ENCODE data around the gene RPL39L. TPM values are rescaled to one million over a fixed set of nuclear protein-coding genes. Genes with fewer than 3 reads are reported as not detected.

Gene RPL39L
- total and polyA plus RNA-seq, 10 of the 15 experiments (the other 5 are each of a cell fraction or from before 2014, with no cell fraction given), result 12.5 to 67.8 (median 31.3) TPM

DNA sequence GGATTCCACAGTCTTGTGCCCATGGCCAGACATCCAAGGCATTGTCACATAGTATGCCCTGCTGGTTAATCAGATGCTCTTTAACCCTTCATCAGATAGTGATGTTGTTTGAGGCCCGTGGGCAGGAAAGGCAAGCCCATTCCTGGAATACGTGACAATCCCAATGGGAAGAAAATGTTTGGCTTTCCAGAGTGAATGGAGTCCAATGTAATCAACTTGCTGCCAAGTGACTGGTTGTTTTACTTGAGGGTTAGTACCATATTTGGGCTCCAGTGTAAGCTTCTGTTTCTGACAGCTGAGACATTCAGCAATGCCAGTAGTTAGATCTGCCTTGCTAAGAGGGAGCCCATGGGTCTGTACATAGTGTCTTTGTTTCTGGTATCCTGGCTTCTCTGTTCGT lies 31.3 kb downstream of the RPL39L start:
- no TSS peak for BruUV-seq (replicated peaks)
- Histone ChIP-seq H3K27me3 (replicated peaks in 1 of 2; ENCODE audit: control insufficient read depth in 2 of 2, insufficient read depth in 2 of 2, low read length in 1 of 2) (no peaks in the 10 kb centered on the region), H3K36me3 (ENCODE audit: control insufficient read depth in 2 of 2, insufficient read depth in 2 of 2, low read length in 1 of 2) (no peaks in the 10 kb centered on the region), H3K4me1 (ENCODE audit: control insufficient read depth, insufficient read depth, low read length) (peaks cover 4% of the 10 kb centered on the region; the same call in 1 of the 2 replicates), H4K20me1 (ENCODE audit: control insufficient read depth, insufficient read depth) (no peaks in the 10 kb centered on the region), H3K4me3 (no peak overlapping the region), H3K79me2 (ENCODE audit: control insufficient read depth, insufficient read depth, low read length) (no peaks in the 10 kb centered on the region), H2AFZ (ENCODE audit: control insufficient read depth, low read depth, low read length) (no peak overlapping the region), H3K9me3 (replicated peaks; ENCODE audit: control insufficient read depth, insufficient read depth, low read length) (no peaks in the 10 kb centered on the region), H3K27ac (ENCODE audit: control insufficient read depth, insufficient read depth) (no peak overlapping the region), H3K9ac (ENCODE audit: control insufficient read depth, insufficient read depth, low read length) (no peak overlapping the region), H3K4me2 (ENCODE audit: control insufficient read depth, insufficient read depth) (no peak overlapping the region)
- WGBS (ENCODE audit: insufficient coverage, insufficient replicate concordance, low lambda C conversion rate, missing lambda C conversion rate), result 52% methylated on average over 3 of the region's 3 CpGs
- SMC1A ChIA-PET (ENCODE audit: uncharacterized antibody, unreplicated experiment), result interaction anchor here (1.1 to 1.3 kb wide), 3 partner anchors 22 to 262 kb away, joined by 3 to 6 read pairs (median 4); no protein-coding TSS in a partner anchor
- POLR2A ChIA-PET, result no interaction called here
- CTCF ChIA-PET, result interaction anchor here (1.1 to 1.2 kb wide), 3 partner anchors 57 to 259 kb away, joined by 3 to 6 read pairs (median 4); no protein-coding TSS in a partner anchor
- TF ChIP-seq HCFC1 (IDR thresholded peaks at IDR 0.05; ENCODE audit: low read length) (no peak), MYB (IDR thresholded peaks at IDR 0.05; ENCODE audit: borderline replicate concordance, low read depth, low read length) (no peak), FOXM1 (IDR thresholded peaks at IDR 0.05; ENCODE audit: low read depth, low read length) (no peak), SMAD1 (IDR thresholded peaks at IDR 0.05; ENCODE audit: low read depth, partially characterized antibody) (no peak), ZSCAN29 (IDR thresholded peaks at IDR 0.05) (no peak), WRNIP1 (IDR thresholded peaks at IDR 0.05; ENCODE audit: borderline replicate concordance, low read depth, low read length) (no peak), KDM1A (IDR thresholded peaks at IDR 0.05; ENCODE audit: borderline replicate concordance) (no peak), CHD1 (IDR thresholded peaks at IDR 0.05; ENCODE audit: low read depth, low read length) (no peak), RFX5 (IDR thresholded peaks at IDR 0.05; ENCODE audit: low read depth, low read length) (no peak), NFYA (IDR thresholded peaks at IDR 0.05; ENCODE audit: borderline replicate concordance, low read depth, low read length) (no peak)
- TF ChIP-seq, protein P1, sequence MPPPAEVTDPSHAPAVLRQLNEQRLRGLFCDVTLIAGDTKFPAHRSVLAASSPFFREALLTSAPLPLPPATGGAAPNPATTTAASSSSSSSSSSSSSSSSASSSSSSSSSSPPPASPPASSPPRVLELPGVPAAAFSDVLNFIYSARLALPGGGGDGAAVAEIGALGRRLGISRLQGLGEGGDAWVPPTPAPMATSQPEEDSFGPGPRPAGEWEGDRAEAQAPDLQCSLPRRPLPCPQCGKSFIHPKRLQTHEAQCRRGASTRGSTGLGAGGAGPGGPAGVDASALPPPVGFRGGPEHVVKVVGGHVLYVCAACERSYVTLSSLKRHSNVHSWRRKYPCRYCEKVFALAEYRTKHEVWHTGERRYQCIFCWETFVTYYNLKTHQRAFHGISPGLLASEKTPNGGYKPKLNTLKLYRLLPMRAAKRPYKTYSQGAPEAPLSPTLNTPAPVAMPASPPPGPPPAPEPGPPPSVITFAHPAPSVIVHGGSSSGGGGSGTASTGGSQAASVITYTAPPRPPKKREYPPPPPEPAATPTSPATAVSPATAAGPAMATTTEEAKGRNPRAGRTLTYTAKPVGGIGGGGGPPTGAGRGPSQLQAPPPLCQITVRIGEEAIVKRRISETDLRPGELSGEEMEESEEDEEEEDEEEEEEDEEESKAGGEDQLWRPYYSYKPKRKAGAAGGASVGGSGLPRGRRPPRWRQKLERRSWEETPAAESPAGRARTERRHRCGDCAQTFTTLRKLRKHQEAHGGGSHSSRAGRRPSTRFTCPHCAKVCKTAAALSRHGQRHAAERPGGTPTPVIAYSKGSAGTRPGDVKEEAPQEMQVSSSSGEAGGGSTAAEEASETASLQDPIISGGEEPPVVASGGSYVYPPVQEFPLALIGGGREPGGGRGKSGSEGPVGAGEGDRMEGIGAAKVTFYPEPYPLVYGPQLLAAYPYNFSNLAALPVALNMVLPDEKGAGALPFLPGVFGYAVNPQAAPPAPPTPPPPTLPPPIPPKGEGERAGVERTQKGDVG (CRISPR knock-in tag; IDR thresholded peaks at IDR 0.05), result no peak
- TF ChIP-seq, protein P2, sequence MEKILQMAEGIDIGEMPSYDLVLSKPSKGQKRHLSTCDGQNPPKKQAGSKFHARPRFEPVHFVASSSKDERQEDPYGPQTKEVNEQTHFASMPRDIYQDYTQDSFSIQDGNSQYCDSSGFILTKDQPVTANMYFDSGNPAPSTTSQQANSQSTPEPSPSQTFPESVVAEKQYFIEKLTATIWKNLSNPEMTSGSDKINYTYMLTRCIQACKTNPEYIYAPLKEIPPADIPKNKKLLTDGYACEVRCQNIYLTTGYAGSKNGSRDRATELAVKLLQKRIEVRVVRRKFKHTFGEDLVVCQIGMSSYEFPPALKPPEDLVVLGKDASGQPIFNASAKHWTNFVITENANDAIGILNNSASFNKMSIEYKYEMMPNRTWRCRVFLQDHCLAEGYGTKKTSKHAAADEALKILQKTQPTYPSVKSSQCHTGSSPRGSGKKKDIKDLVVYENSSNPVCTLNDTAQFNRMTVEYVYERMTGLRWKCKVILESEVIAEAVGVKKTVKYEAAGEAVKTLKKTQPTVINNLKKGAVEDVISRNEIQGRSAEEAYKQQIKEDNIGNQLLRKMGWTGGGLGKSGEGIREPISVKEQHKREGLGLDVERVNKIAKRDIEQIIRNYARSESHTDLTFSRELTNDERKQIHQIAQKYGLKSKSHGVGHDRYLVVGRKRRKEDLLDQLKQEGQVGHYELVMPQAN (conservative IDR thresholded peaks at IDR 0.05), result no peak
- TF ChIP-seq, protein P3, sequence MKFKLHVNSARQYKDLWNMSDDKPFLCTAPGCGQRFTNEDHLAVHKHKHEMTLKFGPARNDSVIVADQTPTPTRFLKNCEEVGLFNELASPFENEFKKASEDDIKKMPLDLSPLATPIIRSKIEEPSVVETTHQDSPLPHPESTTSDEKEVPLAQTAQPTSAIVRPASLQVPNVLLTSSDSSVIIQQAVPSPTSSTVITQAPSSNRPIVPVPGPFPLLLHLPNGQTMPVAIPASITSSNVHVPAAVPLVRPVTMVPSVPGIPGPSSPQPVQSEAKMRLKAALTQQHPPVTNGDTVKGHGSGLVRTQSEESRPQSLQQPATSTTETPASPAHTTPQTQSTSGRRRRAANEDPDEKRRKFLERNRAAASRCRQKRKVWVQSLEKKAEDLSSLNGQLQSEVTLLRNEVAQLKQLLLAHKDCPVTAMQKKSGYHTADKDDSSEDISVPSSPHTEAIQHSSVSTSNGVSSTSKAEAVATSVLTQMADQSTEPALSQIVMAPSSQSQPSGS (IDR thresholded peaks at IDR 0.05; ENCODE audit: low read length), result no peak
- TF ChIP-seq, protein P4, sequence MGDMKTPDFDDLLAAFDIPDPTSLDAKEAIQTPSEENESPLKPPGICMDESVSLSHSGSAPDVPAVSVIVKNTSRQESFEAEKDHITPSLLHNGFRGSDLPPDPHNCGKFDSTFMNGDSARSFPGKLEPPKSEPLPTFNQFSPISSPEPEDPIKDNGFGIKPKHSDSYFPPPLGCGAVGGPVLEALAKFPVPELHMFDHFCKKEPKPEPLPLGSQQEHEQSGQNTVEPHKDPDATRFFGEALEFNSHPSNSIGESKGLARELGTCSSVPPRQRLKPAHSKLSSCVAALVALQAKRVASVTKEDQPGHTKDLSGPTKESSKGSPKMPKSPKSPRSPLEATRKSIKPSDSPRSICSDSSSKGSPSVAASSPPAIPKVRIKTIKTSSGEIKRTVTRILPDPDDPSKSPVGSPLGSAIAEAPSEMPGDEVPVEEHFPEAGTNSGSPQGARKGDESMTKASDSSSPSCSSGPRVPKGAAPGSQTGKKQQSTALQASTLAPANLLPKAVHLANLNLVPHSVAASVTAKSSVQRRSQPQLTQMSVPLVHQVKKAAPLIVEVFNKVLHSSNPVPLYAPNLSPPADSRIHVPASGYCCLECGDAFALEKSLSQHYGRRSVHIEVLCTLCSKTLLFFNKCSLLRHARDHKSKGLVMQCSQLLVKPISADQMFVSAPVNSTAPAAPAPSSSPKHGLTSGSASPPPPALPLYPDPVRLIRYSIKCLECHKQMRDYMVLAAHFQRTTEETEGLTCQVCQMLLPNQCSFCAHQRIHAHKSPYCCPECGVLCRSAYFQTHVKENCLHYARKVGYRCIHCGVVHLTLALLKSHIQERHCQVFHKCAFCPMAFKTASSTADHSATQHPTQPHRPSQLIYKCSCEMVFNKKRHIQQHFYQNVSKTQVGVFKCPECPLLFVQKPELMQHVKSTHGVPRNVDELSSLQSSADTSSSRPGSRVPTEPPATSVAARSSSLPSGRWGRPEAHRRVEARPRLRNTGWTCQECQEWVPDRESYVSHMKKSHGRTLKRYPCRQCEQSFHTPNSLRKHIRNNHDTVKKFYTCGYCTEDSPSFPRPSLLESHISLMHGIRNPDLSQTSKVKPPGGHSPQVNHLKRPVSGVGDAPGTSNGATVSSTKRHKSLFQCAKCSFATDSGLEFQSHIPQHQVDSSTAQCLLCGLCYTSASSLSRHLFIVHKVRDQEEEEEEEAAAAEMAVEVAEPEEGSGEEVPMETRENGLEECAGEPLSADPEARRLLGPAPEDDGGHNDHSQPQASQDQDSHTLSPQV (IDR thresholded peaks at IDR 0.05), result no peak
- ATAC-seq (no peak), FAIRE-seq (no peak), DNase-seq (ENCODE audit: low read depth, low spot score) (no peak)
- intact Hi-C loops (cut with micrococcal nuclease; ENCODE audit: unreplicated experiment) (no loop called here), in situ Hi-C loops (cut with MboI) (no loop called here)
- RAD21 ChIA-PET (ENCODE audit: unreplicated experiment), result no interaction called here

All from GM12878 (cell line).